GM10248 (cell line): Measurements from ENCODE around the gene KIF16B.

ENCODE experiments used
- CTCF ChIA-PET: fragments of 300-600 bp; sonication (Branson Sonifier 250); formaldehyde crosslinking; extraction: SDS; loops from one replicate; lab custom pipeline; 2021; ENCODE audit warnings: antibody characterized with exemption; lab: Yijun Ruan, JAX
- POLR2A ChIA-PET: fragments of 350-650 bp; sonication (Branson Sonifier 250); formaldehyde crosslinking; extraction: SDS; loops from one replicate; lab custom pipeline; 2020; ENCODE audit warnings: antibody characterized with exemption; lab: Yijun Ruan, JAX
- DNase-seq: peaks from one replicate; pipeline ENCODE4 v3.0.0; 2012; ENCODE audit errors: extremely low spot score
- CTCF ChIP-seq: IDR thresholded peaks from 2 replicates; pipeline ENCODE4 v1.5.1; 2012; ENCODE audit warnings: mild to moderate bottlenecking, low read depth; ENCODE audit errors: extremely low read depth, missing control alignments, control extremely low read depth

The KIF16B gene

GRCh38 chr20:16488086-16488485 is 85.2 kb downstream of the KIF16B start:
- DNase-seq = no peak
- CTCF ChIA-PET = interaction anchor here (0.6 to 5.7 kb wide), 2 partner anchors 12 to 37 kb away, joined by 3 to 33 read pairs; no protein-coding TSS in a partner anchor
- POLR2A ChIA-PET = no interaction called here
- TF ChIP-seq CTCF = no peak

GRCh38 chr20:16486532-16486931 is 86.7 kb downstream of the KIF16B start:
- ChIA-PET POLR2A (no interaction called here), CTCF (interaction anchor here (5.7 kb wide), 1 partner anchor 11 kb away, joined by 33 read pairs; no protein-coding TSS in a partner anchor)
- no peak for TF ChIP-seq CTCF
- no peak for DNase-seq

- CTCF ChIA-PET = interaction anchor here (5.7 kb wide), 1 partner anchor 10 kb away, joined by 33 read pairs; no protein-coding TSS in a partner anchor
- TF ChIP-seq CTCF = no peak
- DNase-seq = no peak
- POLR2A ChIA-PET = no interaction called here
These were observed 87.8 kb downstream of the KIF16B start for GRCh38 chr20:16485401-16485800.

GRCh38 chr20:16483024-16483423 is 90.2 kb downstream of the KIF16B start:
- POLR2A ChIA-PET = no interaction called here
- TF ChIP-seq CTCF = no peak
- no peak for DNase-seq
- CTCF ChIA-PET = interaction anchor here (1.0 to 1.6 kb wide), 4 partner anchors 8 to 11 kb away, joined by 3 to 4 read pairs (median 4); no protein-coding TSS in a partner anchor

GRCh38 chr20:16481977-16482376 is 91.3 kb downstream of the KIF16B start:
- ChIA-PET CTCF (interaction anchor here (1.2 to 1.6 kb wide), 3 partner anchors 10 to 12 kb away, joined by 4 read pairs; no protein-coding TSS in a partner anchor), POLR2A (no interaction called here)
- no peak for DNase-seq
- no peak for TF ChIP-seq CTCF

GRCh38 chr20:16479666-16480065 is 93.6 kb downstream of the KIF16B start:
- POLR2A ChIA-PET = no interaction called here
- DNase-seq = no peak
- CTCF ChIA-PET = no interaction called here
- no peak for TF ChIP-seq CTCF
